ENCODE data around the gene RASD2. TPM values are rescaled to one million over a fixed set of nuclear protein-coding genes. Genes with fewer than 3 reads are reported as not detected.
A peak's percentile ranks its signal among the peaks of the same experiment; 100 is the strongest.

The RASD2 gene
- total and polyA plus RNA-seq, 8 donors: 0.13 to 1.3 (median 0.17) TPM

DNA sequence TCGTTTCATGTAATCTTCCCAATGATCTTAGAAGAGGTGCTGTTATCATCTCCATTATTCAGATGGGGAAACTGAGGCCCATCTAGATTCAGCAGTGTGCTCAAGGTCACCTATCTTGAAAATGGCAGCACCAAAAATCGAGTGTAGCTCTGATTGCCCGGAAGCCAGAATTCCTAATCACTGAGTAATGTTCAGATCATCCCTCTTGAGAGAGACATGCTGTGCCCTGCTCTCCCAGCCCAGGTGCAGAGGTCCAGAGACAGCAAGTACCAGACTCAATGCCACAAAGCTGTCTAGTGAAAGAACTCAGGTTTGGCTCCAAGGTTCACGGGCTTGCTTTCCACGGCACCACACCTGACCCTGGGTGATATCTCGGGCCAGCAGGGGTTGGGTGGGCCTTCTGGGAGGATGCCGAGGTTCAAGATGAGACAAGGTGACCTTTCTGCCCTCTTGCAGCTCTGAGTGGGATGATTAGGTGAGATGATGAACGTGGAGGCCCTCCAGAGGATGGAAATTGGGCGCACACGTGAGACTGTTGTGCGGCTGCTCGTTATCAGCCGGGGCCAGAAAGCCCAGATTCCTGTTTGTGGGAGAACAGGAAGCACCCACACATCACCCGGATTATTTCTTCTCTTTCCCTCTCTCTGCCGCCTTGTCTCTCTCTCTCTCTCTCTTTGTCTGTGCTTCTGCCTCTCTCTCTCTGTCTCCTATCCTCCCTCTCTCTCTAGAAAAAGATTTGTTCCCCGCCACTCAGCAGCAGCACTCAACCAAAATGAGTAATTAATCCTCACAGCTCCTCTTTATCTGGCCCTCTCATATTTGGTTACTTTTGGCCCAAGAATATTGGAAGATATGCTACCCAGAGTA, 19.0 kb upstream of the RASD2 start:
- Histone ChIP-seq H3K4me1 (no peaks in the 10 kb centered on the region), H3K27ac (no peak overlapping the region), H3K9me3 (no peaks in the 10 kb centered on the region), H3K36me3 (no peaks in the 10 kb centered on the region), H3K4me3 (no peak overlapping the region), H3K27me3 (peaks cover 0 to 37% of the 10 kb centered on the region in 2 donors)
- ATAC-seq (no peak), DNase-seq (no peak)
- intact Hi-C loops (cut with DNase I): no loop called here
- TF ChIP-seq, protein P1, sequence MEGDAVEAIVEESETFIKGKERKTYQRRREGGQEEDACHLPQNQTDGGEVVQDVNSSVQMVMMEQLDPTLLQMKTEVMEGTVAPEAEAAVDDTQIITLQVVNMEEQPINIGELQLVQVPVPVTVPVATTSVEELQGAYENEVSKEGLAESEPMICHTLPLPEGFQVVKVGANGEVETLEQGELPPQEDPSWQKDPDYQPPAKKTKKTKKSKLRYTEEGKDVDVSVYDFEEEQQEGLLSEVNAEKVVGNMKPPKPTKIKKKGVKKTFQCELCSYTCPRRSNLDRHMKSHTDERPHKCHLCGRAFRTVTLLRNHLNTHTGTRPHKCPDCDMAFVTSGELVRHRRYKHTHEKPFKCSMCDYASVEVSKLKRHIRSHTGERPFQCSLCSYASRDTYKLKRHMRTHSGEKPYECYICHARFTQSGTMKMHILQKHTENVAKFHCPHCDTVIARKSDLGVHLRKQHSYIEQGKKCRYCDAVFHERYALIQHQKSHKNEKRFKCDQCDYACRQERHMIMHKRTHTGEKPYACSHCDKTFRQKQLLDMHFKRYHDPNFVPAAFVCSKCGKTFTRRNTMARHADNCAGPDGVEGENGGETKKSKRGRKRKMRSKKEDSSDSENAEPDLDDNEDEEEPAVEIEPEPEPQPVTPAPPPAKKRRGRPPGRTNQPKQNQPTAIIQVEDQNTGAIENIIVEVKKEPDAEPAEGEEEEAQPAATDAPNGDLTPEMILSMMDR (IDR thresholded peaks at IDR 0.05): no peak

DNA sequence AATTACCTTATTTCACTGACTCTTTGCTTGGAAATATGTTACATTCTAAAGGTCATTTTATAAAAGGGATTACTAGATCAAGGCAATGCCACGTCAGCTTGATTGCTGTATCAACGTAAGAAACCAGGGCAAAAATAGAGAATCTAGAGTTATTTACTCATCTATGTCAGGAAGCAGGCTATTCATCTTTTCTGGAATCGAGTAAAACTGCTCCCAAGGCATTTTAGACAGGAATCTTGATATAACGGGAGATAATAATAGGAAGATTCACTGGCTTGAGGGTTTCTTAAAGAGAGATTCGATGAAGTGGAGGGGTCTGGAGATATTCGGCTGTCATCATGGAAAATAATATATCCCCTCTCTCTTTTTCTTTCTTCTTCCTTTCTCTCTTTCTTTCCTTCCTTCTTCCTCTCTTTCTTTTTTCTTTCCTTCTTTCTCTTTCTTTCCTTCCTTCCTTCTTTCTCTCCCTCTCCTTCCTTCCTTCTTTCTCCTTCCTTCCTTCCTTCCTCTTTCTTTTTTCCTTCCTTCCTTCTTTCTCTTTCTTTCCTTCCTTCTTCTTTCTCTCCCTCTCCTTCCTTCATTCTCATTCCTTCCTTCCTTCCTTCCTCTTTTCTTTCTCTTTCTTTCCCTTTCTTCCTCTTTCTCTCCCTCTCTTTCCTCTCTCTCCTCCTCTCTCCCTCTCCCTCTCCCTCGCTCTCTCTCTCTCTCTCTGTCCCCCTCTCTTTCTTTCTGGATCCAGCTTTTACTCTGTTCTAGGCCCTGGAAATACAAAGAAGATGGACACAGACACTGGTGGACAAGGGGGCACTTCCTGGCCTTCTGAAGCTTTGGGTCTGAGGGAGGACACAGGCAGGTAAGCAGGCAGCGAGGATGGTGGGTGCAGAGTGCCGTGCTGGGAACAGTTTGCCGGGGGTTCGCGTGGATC, 18.1 kb upstream of the RASD2 start:
- Histone ChIP-seq H3K4me1 (no peaks in the 10 kb centered on the region), H3K27me3 (peaks cover 0 to 37% of the 10 kb centered on the region in 2 donors), H3K36me3 (no peaks in the 10 kb centered on the region), H3K4me3 (no peak overlapping the region), H3K9me3 (no peaks in the 10 kb centered on the region), H3K27ac (no peak overlapping the region)
- no peak for ATAC-seq
- intact Hi-C loops (cut with DNase I): no loop called here
- no peak for DNase-seq
- TF ChIP-seq, protein P1 (IDR thresholded peaks at IDR 0.05): no peak

DNA sequence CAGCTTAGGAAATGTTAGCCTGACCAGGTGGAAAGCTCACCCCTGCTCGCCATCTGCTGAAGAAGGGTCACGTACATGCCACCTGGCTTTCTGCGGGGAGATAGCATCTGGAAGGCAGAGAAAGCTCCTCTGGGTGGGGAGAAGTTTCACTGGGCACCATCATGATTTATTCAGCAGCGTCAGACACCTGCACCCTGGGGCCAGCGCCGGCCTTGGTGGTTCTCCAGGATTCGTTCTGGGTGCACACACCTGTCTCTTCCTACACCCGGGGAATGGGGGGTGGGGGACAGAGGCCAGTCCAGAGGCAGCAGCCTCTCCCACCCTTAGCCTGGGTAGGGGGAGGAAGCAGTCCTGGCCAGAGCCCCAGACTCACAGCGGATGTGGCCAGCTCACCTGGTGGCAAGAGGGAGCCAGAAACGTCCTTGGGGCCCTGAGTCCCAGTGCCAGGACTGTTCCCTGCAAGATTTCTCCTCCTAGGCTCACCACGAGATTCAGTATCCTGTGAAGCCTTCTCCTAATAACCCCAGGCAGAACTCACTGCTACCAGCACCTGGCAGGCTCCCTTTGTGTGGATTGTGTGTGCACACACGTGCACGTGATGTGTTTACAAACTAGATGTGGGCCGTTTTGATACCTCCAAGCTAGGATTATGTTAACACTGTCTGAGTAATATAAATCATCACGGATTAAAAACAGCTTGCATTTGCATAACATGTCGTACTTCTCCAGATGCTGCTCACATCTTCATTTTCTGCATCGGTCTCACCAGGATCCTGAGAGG, 17.3 kb upstream of the RASD2 start:
- no peaks in the 10 kb centered on the region for H3K9me3 ChIP-seq
- H3K36me3 ChIP-seq: no peaks in the 10 kb centered on the region
- intact Hi-C loops (cut with DNase I): no loop called here
- H3K27ac ChIP-seq: no peak overlapping the region
- H3K4me3 ChIP-seq: no peak overlapping the region
- TF ChIP-seq, protein P1 (IDR thresholded peaks at IDR 0.05): no peak
- DNase-seq: no peak
- H3K4me1 ChIP-seq: no peaks in the 10 kb centered on the region
- H3K27me3 ChIP-seq: peaks cover 0 to 32% of the 10 kb centered on the region in 2 donors
- ATAC-seq: no peak

DNA sequence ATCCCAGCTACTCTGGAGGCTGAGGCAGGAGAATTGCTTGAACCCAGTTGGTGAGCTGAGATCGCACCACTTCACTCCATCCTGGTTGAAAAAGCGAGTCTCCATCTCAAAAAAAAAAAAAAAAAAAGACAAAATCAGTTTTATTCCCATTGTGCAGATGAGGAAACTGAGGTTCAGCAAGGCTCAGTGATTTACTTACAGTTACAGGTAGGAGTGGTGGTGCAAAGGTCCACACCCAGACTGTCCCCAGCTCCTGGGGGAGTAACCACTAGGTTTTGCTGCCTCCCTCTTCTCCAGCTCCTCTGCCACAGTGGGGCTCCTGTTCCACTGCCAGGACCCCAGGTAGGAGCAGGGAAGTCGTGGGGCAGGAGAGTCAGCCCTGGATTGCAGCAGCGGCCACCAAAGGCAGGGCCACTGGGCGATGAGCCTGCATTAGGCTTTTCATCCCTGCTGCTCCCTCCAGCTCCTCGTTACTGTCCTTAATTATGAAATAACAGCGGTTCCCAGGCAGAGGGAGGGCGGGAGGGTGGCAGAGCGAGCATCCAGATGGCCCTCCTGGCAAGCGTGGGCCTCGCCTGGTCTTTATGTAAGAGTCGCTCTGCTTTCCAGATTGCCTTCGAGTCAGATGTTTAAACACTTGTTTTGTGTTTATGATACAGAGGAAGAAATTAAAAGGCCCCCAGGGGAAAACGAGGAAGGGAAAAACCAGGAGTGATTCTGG, 15.5 kb upstream of the RASD2 start:
- peak in 2 of 4 donors; percentile 87 to 93 for DNase-seq
- TF ChIP-seq, protein P1 (IDR thresholded peaks at IDR 0.05): no peak
- no peak for ATAC-seq
- Histone ChIP-seq H3K9me3 (peaks cover 0 to 6% of the 10 kb centered on the region in 2 donors), H3K4me3 (no peak overlapping the region), H3K4me1 (no peaks in the 10 kb centered on the region), H3K27ac (no peak overlapping the region), H3K36me3 (no peaks in the 10 kb centered on the region), H3K27me3 (peaks cover 0 to 19% of the 10 kb centered on the region in 2 donors)
- intact Hi-C loops (cut with DNase I): no loop called here

All from left lung (tissue), 10 donors.